GM20000 (cell line): ENCODE results near the gene BCOR.

Experiments used
- DNase-seq: peaks from one replicate; pipeline ENCODE4 v3.0.0; 2012; ENCODE audit warnings: low spot score
- TF ChIP-seq, protein P1 (sequence below): IDR thresholded peaks from 2 replicates; pipeline ENCODE4 v1.5.1; 2012; ENCODE audit warnings: mild to moderate bottlenecking, control low read depth; ENCODE audit errors: extremely low read depth, missing control alignments

The BCOR gene

GRCh38 chrX:40085714-40086113 lies 12.0 kb downstream of the BCOR start:
- TF ChIP-seq, protein P1, sequence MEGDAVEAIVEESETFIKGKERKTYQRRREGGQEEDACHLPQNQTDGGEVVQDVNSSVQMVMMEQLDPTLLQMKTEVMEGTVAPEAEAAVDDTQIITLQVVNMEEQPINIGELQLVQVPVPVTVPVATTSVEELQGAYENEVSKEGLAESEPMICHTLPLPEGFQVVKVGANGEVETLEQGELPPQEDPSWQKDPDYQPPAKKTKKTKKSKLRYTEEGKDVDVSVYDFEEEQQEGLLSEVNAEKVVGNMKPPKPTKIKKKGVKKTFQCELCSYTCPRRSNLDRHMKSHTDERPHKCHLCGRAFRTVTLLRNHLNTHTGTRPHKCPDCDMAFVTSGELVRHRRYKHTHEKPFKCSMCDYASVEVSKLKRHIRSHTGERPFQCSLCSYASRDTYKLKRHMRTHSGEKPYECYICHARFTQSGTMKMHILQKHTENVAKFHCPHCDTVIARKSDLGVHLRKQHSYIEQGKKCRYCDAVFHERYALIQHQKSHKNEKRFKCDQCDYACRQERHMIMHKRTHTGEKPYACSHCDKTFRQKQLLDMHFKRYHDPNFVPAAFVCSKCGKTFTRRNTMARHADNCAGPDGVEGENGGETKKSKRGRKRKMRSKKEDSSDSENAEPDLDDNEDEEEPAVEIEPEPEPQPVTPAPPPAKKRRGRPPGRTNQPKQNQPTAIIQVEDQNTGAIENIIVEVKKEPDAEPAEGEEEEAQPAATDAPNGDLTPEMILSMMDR = no peak
- DNase-seq = no peak

DNA sequence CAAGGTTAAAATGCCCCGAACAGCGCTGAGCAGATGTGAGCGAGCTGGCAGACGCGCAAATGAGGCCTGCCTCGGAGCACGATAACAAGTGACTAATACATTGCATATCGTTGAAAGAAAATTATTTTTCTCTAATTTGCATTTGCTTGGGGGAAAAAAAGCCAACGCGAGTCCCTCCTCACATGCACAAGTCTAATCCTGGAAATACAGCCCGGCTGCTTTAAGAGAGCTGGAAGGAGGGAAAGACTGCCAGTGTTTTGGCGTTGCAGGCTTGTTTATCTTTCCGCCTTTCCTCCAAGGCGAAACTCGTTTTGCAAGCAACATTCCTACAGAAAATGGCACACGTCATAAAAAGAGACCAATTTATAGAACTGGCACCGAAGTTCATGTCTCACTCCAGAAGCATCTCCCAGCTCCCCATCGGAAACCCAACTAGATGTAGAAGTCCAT lies 12.6 kb downstream of the BCOR start:
- no peak for DNase-seq
- TF ChIP-seq, protein P1 = no peak

- TF ChIP-seq, protein P1 = no peak
- no peak for DNase-seq
Measured at GRCh38 chrX:40084471-40085101, 13.2 kb downstream of the BCOR start.

- DNase-seq = no peak
- TF ChIP-seq, protein P1 = no peak
Measured at GRCh38 chrX:40083979-40084359, 13.8 kb downstream of the BCOR start.

GRCh38 chrX:40083120-40083978 lies 14.4 kb downstream of the BCOR start:
- TF ChIP-seq, protein P1 = no peak
- DNase-seq = peak; percentile 33

- TF ChIP-seq, protein P1 = no peak
- DNase-seq = no peak
Measured at GRCh38 chrX:40082447-40083119, 15.2 kb downstream of the BCOR start.

DNA sequence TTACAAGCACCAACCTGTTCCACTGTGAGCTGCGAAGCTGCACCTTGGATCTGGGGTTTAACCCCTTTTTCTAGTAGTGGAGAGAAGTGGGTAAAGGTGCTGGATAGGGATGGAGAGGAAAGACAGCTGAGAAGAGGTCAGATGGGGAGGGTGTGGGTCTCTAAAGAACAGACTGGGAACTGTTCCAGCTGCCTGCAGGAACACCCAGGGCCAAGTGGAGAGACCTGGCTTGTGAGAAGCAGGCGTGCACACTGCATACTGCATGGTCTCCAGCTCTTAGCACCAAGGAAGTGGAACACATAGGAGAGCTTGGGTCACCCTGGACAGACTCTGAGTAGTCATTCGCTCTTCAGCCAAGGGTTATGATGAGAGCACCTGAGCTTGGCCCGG lies 16.1 kb downstream of the BCOR start:
- TF ChIP-seq, protein P1 = no peak
- no peak for DNase-seq
